HepG2 (cell line): ENCODE results near the gene PRRG3.

ENCODE experiments used
- ZFP91 ChIP-seq: sonication (generic); formaldehyde crosslinking; IDR thresholded peaks from 2 replicates; pipeline ENCODE4 v1.9.0; 2022; ENCODE audit warnings: missing genetic modification reagents, mild to moderate bottlenecking, borderline replicate concordance
- ZNF121 ChIP-seq: sonication (generic); formaldehyde crosslinking; IDR thresholded peaks from 2 replicates; pipeline ENCODE4 v1.5.0; 2020; ENCODE audit warnings: mild to moderate bottlenecking, missing genetic modification reagents

GRCh38 chrX:151697522-151697921 lies 2.3 kb downstream of the PRRG3 start:
- TF ChIP-seq ZNF121 (CRISPR knock-in tag) (no peak), ZFP91 (CRISPR knock-in tag) (no peak)
